Activated CD4-positive, alpha-beta T cell treated with anti-CD3 and anti-CD28 coated beads for 4 hours (primary cell): ENCODE measurements around the gene VAMP5.
"Not testable (repeated sequence)": the region's sequence is repeated elsewhere in the genome, so short reads cannot be mapped to it uniquely, and the experiment has no call there.

Experiments
- DNase-seq, 2 donors: peaks; one replicate each; pipeline ENCODE4 v3.0.0-alpha.2; 2020

VAMP5 gene

GRCh38 chr2:85584857-85585780 lies 888 bp downstream of the VAMP5 start:
- no peak for DNase-seq

- DNase-seq: no peak
These were observed 1.5 kb downstream of the VAMP5 start for GRCh38 chr2:85585781-85586105.

- no peak for DNase-seq
These were observed 4.0 kb downstream of the VAMP5 start for GRCh38 chr2:85588236-85588635.

GRCh38 chr2:85588645-85589044 lies 4.4 kb downstream of the VAMP5 start:
- DNase-seq: no peak

GRCh38 chr2:85589181-85589580 lies 5.0 kb downstream of the VAMP5 start:
- no peak for DNase-seq

GRCh38 chr2:85589982-85590791 lies 6.0 kb downstream of the VAMP5 start:
- DNase-seq: no peak

GRCh38 chr2:85590950-85591349 lies 6.7 kb downstream of the VAMP5 start:
- no peak for DNase-seq

GRCh38 chr2:85591563-85591962 lies 7.3 kb downstream of the VAMP5 start:
- no peak for DNase-seq

GRCh38 chr2:85592299-85592698 lies 8.1 kb downstream of the VAMP5 start:
- DNase-seq: not testable (repeated sequence)

GRCh38 chr2:85593023-85593422 lies 8.8 kb downstream of the VAMP5 start:
- DNase-seq: no peak

GRCh38 chr2:85594715-85595300 lies 10.6 kb downstream of the VAMP5 start:
- DNase-seq: no peak

- DNase-seq: peak; percentile 85 to 87
These were observed 11.2 kb downstream of the VAMP5 start, which contains the start of gene RNF181 for GRCh38 chr2:85595301-85596025. TSS of gene RNF181 (plus strand) at chr2:85595745. CDS start at chr2:85595764, 19 bp downstream.

- no peak for DNase-seq
These were observed 11.7 kb downstream of the VAMP5 start for GRCh38 chr2:85596026-85596333.

GRCh38 chr2:85596486-85597143 lies 12.4 kb downstream of the VAMP5 start:
- no peak for DNase-seq

GRCh38 chr2:85597241-85597640 lies 13.0 kb downstream of the VAMP5 start:
- DNase-seq: no peak

- DNase-seq: no peak
These were observed 14.5 kb downstream of the VAMP5 start for GRCh38 chr2:85598594-85599340.

- DNase-seq: no peak
These were observed 15.4 kb downstream of the VAMP5 start for GRCh38 chr2:85599468-85600234.

- no peak for DNase-seq
These were observed 16.0 kb downstream of the VAMP5 start for GRCh38 chr2:85600235-85600575.

GRCh38 chr2:85600951-85601770 lies 16.9 kb downstream of the VAMP5 start:
- no peak for DNase-seq
